Measurements from ENCODE around the gene TTLL11. TPM values are rescaled to one million over a fixed set of nuclear protein-coding genes. Genes with fewer than 3 reads are reported as not detected.

Gene TTLL11
- total RNA-seq, 4 donors from 2014 or later = 3.0 to 9.9 (median 7.4) TPM

GRCh38 chr9:122039234-122039633, 53.9 kb downstream of the TTLL11 start:
- H3K4me3 ChIP-seq = no peak overlapping the region
- no peaks in the 10 kb centered on the region for H3K4me1 ChIP-seq
- TF ChIP-seq POLR2A (IDR thresholded peaks at IDR 0.05) (no peak), CTCF (IDR thresholded peaks at IDR 0.05) (no peak)
- DNase-seq = no peak
- H3K9me3 ChIP-seq = no peaks in the 10 kb centered on the region
- no peak overlapping the region for H3K27ac ChIP-seq
- no peaks in the 10 kb centered on the region for H3K27me3 ChIP-seq
- peaks cover 0 to 10% (median 0%) of the 10 kb centered on the region in 3 donors for H3K36me3 ChIP-seq

GRCh38 chr9:122036988-122037387, 56.1 kb downstream of the TTLL11 start:
- Histone ChIP-seq H3K4me3 (no peak overlapping the region), H3K27me3 (no peaks in the 10 kb centered on the region), H3K36me3 (peaks cover 0 to 10% (median 0%) of the 10 kb centered on the region in 3 donors), H3K9me3 (no peaks in the 10 kb centered on the region), H3K27ac (no peak overlapping the region), H3K4me1 (no peaks in the 10 kb centered on the region)
- DNase-seq = no peak
- no peak for TF ChIP-seq POLR2A (IDR thresholded peaks at IDR 0.05)
- TF ChIP-seq CTCF (IDR thresholded peaks at IDR 0.05) = no peak

GRCh38 chr9:122036408-122036807, 56.7 kb downstream of the TTLL11 start:
- Histone ChIP-seq H3K36me3 (peaks cover 0 to 13% (median 0%) of the 10 kb centered on the region in 3 donors), H3K27me3 (no peaks in the 10 kb centered on the region), H3K4me1 (no peaks in the 10 kb centered on the region), H3K9me3 (no peaks in the 10 kb centered on the region), H3K4me3 (no peak overlapping the region), H3K27ac (no peak overlapping the region)
- DNase-seq = no peak
- TF ChIP-seq CTCF (IDR thresholded peaks at IDR 0.05) (no peak), POLR2A (IDR thresholded peaks at IDR 0.05) (no peak)

- no peaks in the 10 kb centered on the region for H3K4me1 ChIP-seq
- H3K9me3 ChIP-seq = no peaks in the 10 kb centered on the region
- no peak overlapping the region for H3K4me3 ChIP-seq
- no peak overlapping the region for H3K27ac ChIP-seq
- H3K27me3 ChIP-seq = no peaks in the 10 kb centered on the region
- peaks cover 0 to 14% (median 0%) of the 10 kb centered on the region in 3 donors for H3K36me3 ChIP-seq
- DNase-seq = no peak
- TF ChIP-seq POLR2A (IDR thresholded peaks at IDR 0.05) (no peak), CTCF (IDR thresholded peaks at IDR 0.05) (no peak)
Observed at GRCh38 chr9:122033775-122034373, 59.2 kb downstream of the TTLL11 start.

DNA sequence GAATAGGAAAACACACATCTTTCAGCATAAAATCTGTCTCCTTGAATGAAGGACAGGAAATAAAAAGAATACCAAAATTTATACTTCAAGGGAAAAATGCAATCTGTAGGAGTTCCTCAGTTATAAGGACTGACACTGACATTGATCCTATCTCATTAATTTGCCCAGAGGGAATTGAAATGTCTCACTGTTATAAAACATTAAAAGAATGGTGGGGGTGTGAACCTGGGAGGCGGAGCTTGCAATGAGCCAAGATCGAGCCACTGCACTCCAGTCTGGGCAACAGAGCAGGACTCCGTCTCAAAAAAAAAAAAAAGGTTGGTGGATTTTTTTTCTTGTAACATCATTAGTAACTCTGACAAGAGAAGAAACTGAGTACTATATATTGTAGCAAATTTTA, 60.8 kb downstream of the TTLL11 start:
- no peak for DNase-seq
- Histone ChIP-seq H3K4me3 (no peak overlapping the region), H3K4me1 (no peaks in the 10 kb centered on the region), H3K36me3 (peaks cover 0 to 7% (median 0%) of the 10 kb centered on the region in 3 donors), H3K27me3 (no peaks in the 10 kb centered on the region), H3K9me3 (no peaks in the 10 kb centered on the region), H3K27ac (no peak overlapping the region)
- no peak for TF ChIP-seq POLR2A (IDR thresholded peaks at IDR 0.05)
- no peak for TF ChIP-seq CTCF (IDR thresholded peaks at IDR 0.05)

DNA sequence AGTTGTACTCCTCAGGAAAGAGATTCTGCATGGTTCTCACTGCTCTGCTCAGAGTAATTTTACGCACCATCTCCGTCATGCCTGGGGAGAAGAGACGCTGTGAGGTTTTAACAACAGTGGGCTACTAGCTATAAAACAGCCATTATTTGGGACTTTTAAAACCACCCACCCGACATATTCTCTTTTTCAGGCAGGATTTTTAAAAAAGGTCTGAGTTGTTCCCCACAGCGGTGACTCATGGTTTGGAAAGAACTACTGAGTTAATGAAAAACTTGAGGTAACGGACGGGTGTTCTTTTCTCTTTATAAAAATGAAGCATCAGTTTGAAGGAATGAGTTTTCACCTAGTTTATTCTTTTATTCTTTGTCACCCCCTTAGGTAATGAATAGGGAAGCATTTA, 61.3 kb downstream of the TTLL11 start:
- TF ChIP-seq CTCF (IDR thresholded peaks at IDR 0.05) (no peak), POLR2A (IDR thresholded peaks at IDR 0.05) (no peak)
- Histone ChIP-seq H3K9me3 (no peaks in the 10 kb centered on the region), H3K27ac (no peak overlapping the region), H3K27me3 (no peaks in the 10 kb centered on the region), H3K4me1 (no peaks in the 10 kb centered on the region), H3K36me3 (peaks cover 0 to 6% (median 0%) of the 10 kb centered on the region in 3 donors), H3K4me3 (no peak overlapping the region)
- DNase-seq = no peak

All from Peyer's patch (tissue), 4 donors.